HUES64 (cell line): ENCODE results near the gene SLC3A2.
"Not testable (repeated sequence)": the region's sequence is repeated elsewhere in the genome, so short reads cannot be mapped to it uniquely, and the experiment has no call there.

Experiments used
- H3K27ac ChIP-seq: 2 replicates; pipeline ENCODE4 v1.7.0; 2013; ENCODE audit warnings: low read depth, low read length, inconsistent platforms
- H3K27me3 ChIP-seq: 2 replicates; pipeline ENCODE4 v1.6.1; 2013; ENCODE audit warnings: mild to moderate bottlenecking, low read length; ENCODE audit not compliant: insufficient read depth
- H3K36me3 ChIP-seq: 2 replicates; pipeline ENCODE4 v1.6.1; 2013; ENCODE audit warnings: mild to moderate bottlenecking, low read length; ENCODE audit not compliant: insufficient read depth
- H3K4me1 ChIP-seq: 2 replicates; pipeline ENCODE4 v1.6.1; 2013; ENCODE audit warnings: mild to moderate bottlenecking, low read length, moderate library complexity; ENCODE audit not compliant: insufficient read depth
- H3K4me3 ChIP-seq: 2 replicates; pipeline ENCODE4 v1.5.1; 2013; ENCODE audit warnings: mild to moderate bottlenecking, low read length, moderate library complexity
- H3K9ac ChIP-seq: 2 replicates; pipeline ENCODE4 v1.6.1; 2013; ENCODE audit warnings: mild to moderate bottlenecking, low read depth, low read length
- H3K9me3 ChIP-seq: 2 replicates; pipeline ENCODE4 v1.6.1; 2013; ENCODE audit warnings: low read depth, low read length; ENCODE audit not compliant: insufficient read depth
- WGBS: fragments of 150-250, 120-280 bp; methylation state at CpG from one replicate; pipeline ENCODE4 v1.1.7; 2013; ENCODE audit warnings: missing lambda C conversion rate; 5-methylcytosine and 5-hydroxymethylcytosine counted together

SLC3A2 gene

GRCh38 chr11:62842171-62842741 lies 38.4 kb upstream of the SLC3A2 start:
- Histone ChIP-seq H3K4me3 (peak overlapping the region; percentile 52), H3K4me1 (peaks cover 6% of the 10 kb centered on the region; the same call in 1 of the 2 replicates), H3K9ac (peak overlapping the region; percentile 94), H3K27me3 (no peaks in the 10 kb centered on the region), H3K27ac (peak overlapping the region; percentile 97), H3K36me3 (peaks cover 9% of the 10 kb centered on the region), H3K9me3 (0 out of 2 replicates have a peak, but pooled peaks cover 4% of the 10 kb centered on the region)
- 5% methylated on average over 30 of the region's 30 CpGs for WGBS

- H3K4me3 ChIP-seq = peak overlapping the region; percentile 52
- not testable (repeated sequence) for H3K4me1 ChIP-seq, H3K27me3 ChIP-seq, H3K36me3 ChIP-seq, H3K9me3 ChIP-seq
- H3K27ac ChIP-seq = peak overlapping the region; percentile 97
- H3K9ac ChIP-seq = peak overlapping the region; percentile 94
- WGBS = 86% methylated on average over 8 of the region's 9 CpGs
Observed at GRCh38 chr11:62842891-62843290, 37.8 kb upstream of the SLC3A2 start.

- Histone ChIP-seq H3K4me1 (peaks cover 6% of the 10 kb centered on the region; the same call in 1 of the 2 replicates), H3K36me3 (no peaks in the 10 kb centered on the region), H3K9ac (no peak overlapping the region), H3K27me3 (no peaks in the 10 kb centered on the region), H3K9me3 (0 out of 2 replicates have a peak, but pooled peaks cover 4% of the 10 kb centered on the region), H3K4me3 (no peak overlapping the region), H3K27ac (no peak overlapping the region)
- WGBS = 97% methylated on average over 3 of the region's 3 CpGs
Observed at GRCh38 chr11:62843466-62843865, 37.2 kb upstream of the SLC3A2 start.

GRCh38 chr11:62844154-62844553 lies 36.5 kb upstream of the SLC3A2 start:
- H3K27ac ChIP-seq = no peak overlapping the region
- H3K27me3 ChIP-seq = no peaks in the 10 kb centered on the region
- WGBS = 98% methylated on average over 3 of the region's 3 CpGs
- H3K4me3 ChIP-seq = no peak overlapping the region
- no peak overlapping the region for H3K9ac ChIP-seq
- H3K36me3 ChIP-seq = no peaks in the 10 kb centered on the region
- peaks cover 6% of the 10 kb centered on the region; the same call in 1 of the 2 replicates for H3K4me1 ChIP-seq
- H3K9me3 ChIP-seq = 0 out of 2 replicates have a peak, but pooled peaks cover 4% of the 10 kb centered on the region

GRCh38 chr11:62846177-62846576 lies 34.5 kb upstream of the SLC3A2 start:
- H3K27me3 ChIP-seq = no peaks in the 10 kb centered on the region
- H3K36me3 ChIP-seq = no peaks in the 10 kb centered on the region
- peaks cover 6% of the 10 kb centered on the region; the same call in 1 of the 2 replicates for H3K4me1 ChIP-seq
- H3K9me3 ChIP-seq = 0 out of 2 replicates have a peak, but pooled peaks cover 4% of the 10 kb centered on the region
- no peak overlapping the region for H3K27ac ChIP-seq
- 87% methylated on average over 3 of the region's 3 CpGs for WGBS
- no peak overlapping the region for H3K9ac ChIP-seq
- no peak overlapping the region for H3K4me3 ChIP-seq

- no peak overlapping the region for H3K9ac ChIP-seq
- 92% methylated on average over 1 of the region's 1 CpG for WGBS
- peaks cover 12% of the 10 kb centered on the region for H3K36me3 ChIP-seq
- H3K4me1 ChIP-seq = peaks cover 3% of the 10 kb centered on the region; the same call in 1 of the 2 replicates
- 0 out of 2 replicates have a peak, but pooled peaks cover 4% of the 10 kb centered on the region for H3K9me3 ChIP-seq
- H3K27me3 ChIP-seq = no peaks in the 10 kb centered on the region
- H3K27ac ChIP-seq = no peak overlapping the region
- no peak overlapping the region for H3K4me3 ChIP-seq
Observed at GRCh38 chr11:62847767-62848314, 32.9 kb upstream of the SLC3A2 start.

GRCh38 chr11:62850911-62851806 lies 29.5 kb upstream of the SLC3A2 start:
- Histone ChIP-seq H3K36me3 (peaks cover 39% of the 10 kb centered on the region), H3K27ac (peak overlapping the region; percentile 97; the same call in 1 of the 2 replicates), H3K4me1 (peaks cover 3% of the 10 kb centered on the region; the same call in 1 of the 2 replicates), H3K4me3 (no peak overlapping the region), H3K9ac (0 out of 2 replicates have a peak overlapping the region, but pooled peaks have one; percentile 99), H3K9me3 (peaks cover 10% of the 10 kb centered on the region; the same call in 1 of the 2 replicates), H3K27me3 (no peaks in the 10 kb centered on the region)
- 37% methylated on average over 15 of the region's 15 CpGs for WGBS

- Histone ChIP-seq H3K4me3 (peak overlapping the region; percentile 96), H3K9me3 (peaks cover 8% of the 10 kb centered on the region; the same call in 1 of the 2 replicates), H3K36me3 (peaks cover 39% of the 10 kb centered on the region), H3K4me1 (peaks cover 3% of the 10 kb centered on the region; the same call in 1 of the 2 replicates), H3K27me3 (no peaks in the 10 kb centered on the region), H3K27ac (peak overlapping the region; percentile 97; the same call in 1 of the 2 replicates), H3K9ac (peak overlapping the region; percentile 99; the same call in 1 of the 2 replicates)
- 62% methylated on average over 3 of the region's 3 CpGs for WGBS
Observed at GRCh38 chr11:62851807-62852522, 28.7 kb upstream of the SLC3A2 start.

- Histone ChIP-seq H3K4me3 (peak overlapping the region; percentile 96), H3K4me1 (peaks cover 4% of the 10 kb centered on the region), H3K27me3 (no peaks in the 10 kb centered on the region), H3K27ac (peak overlapping the region; percentile 97), H3K9ac (peak overlapping the region; percentile 99), H3K9me3 (peaks cover 8% of the 10 kb centered on the region; the same call in 1 of the 2 replicates), H3K36me3 (peaks cover 39% of the 10 kb centered on the region)
Observed at GRCh38 chr11:62852523-62853188, 28.0 kb upstream of the SLC3A2 start.

GRCh38 chr11:62853279-62853965 lies 27.3 kb upstream of the SLC3A2 start:
- Histone ChIP-seq H3K27me3 (no peaks in the 10 kb centered on the region), H3K36me3 (peaks cover 39% of the 10 kb centered on the region), H3K4me1 (peaks cover 9% of the 10 kb centered on the region), H3K27ac (peak overlapping the region; percentile 97), H3K9ac (peak overlapping the region; percentile 99), H3K9me3 (peaks cover 8% of the 10 kb centered on the region; the same call in 1 of the 2 replicates), H3K4me3 (peak overlapping the region; percentile 96)
- 51% methylated on average over 7 of the region's 7 CpGs for WGBS
